ENCODE data around the gene RNF7. TPM values are rescaled to one million over a fixed set of nuclear protein-coding genes. Genes with fewer than 3 reads are reported as not detected.

Gene RNF7
- total and polyA plus RNA-seq, 2 of the 8 experiments (the other 6 are each of a cell fraction or from before 2014, with no cell fraction given): 78.4 to 113 TPM

- CTCF ChIA-PET (ENCODE audit: partially characterized antibody): interaction anchor here (0.6 to 2.6 kb wide), 7 partner anchors 11 to 173 kb away, joined by 3 to 13 read pairs (median 4); no protein-coding TSS in a partner anchor
- Histone ChIP-seq H3K23me2 (ENCODE audit: low read depth, low read length) (peaks cover 2% of the 10 kb centered on the region; the same call in 1 of the 2 replicates), H3K56ac (replicated peaks; ENCODE audit: insufficient read length, low read depth, low read length) (no peak overlapping the region), H3K9ac (replicated peaks in 1 of 4; ENCODE audit: extremely low read depth in 1 of 4, low read depth in 3 of 4, low read length in 3 of 4) (peak overlapping the region in 1 of 4 experiments; percentile 60; a peak in 1 of 7 replicates), H3K9me3 (ENCODE audit: insufficient read depth in 2 of 2, low read depth in 1 of 2, low read length in 1 of 2) (no peaks in the 10 kb centered on the region), H2BK12ac (ENCODE audit: low read depth, low read length) (no peak overlapping the region), H3K18ac (ENCODE audit: extremely low read depth, low read length) (no peak overlapping the region), H4K20me1 (replicated peaks in 1 of 2; ENCODE audit: control insufficient read depth in 1 of 2, insufficient read depth in 2 of 2, low read length in 2 of 2) (peaks cover 2 to 8% of the 10 kb centered on the region in 2 experiments), H2AFZ (ENCODE audit: low read length) (no peak overlapping the region), H2AK5ac (ENCODE audit: low read depth, low read length) (no peak overlapping the region), H3K4me2 (ENCODE audit: insufficient read depth in 1 of 2, low read depth in 2 of 2, low read length in 2 of 2) (no peak overlapping the region), H3K36me3 (ENCODE audit: control insufficient read depth in 2 of 4, insufficient read depth in 4 of 4, low read length in 3 of 4) (peaks cover 2 to 23% (median 11%) of the 10 kb centered on the region in 4 experiments; a peak in 7 of 8 replicates), H3K14ac (ENCODE audit: insufficient read length) (no peak overlapping the region), H4K8ac (ENCODE audit: extremely low read depth, insufficient read depth, low read length) (no peak overlapping the region), H3K4ac (replicated peaks; ENCODE audit: insufficient read length, low read depth, low read length) (no peak overlapping the region), H4K91ac (replicated peaks; ENCODE audit: insufficient read length, low read length) (no peak overlapping the region), H2BK5ac (ENCODE audit: low read depth, low read length) (no peak overlapping the region), H3K79me2 (ENCODE audit: control insufficient read depth in 1 of 2, insufficient read depth in 2 of 2, low read length in 2 of 2) (peaks cover 3 to 55% of the 10 kb centered on the region in 2 experiments), H4K5ac (ENCODE audit: insufficient read length, low read depth, low read length) (no peak overlapping the region), H3K79me1 (ENCODE audit: low read depth, low read length) (no peaks in the 10 kb centered on the region), H2BK120ac (replicated peaks; ENCODE audit: low read depth, low read length) (no peak overlapping the region), H3K27ac (ENCODE audit: low read depth, low read length) (no peak overlapping the region), H3K4me3 (ENCODE audit: extremely low read depth in 1 of 4, insufficient read depth in 2 of 4, low read depth in 3 of 4, low read length in 4 of 4) (no peak overlapping the region), H2BK15ac (ENCODE audit: low read length) (no peak overlapping the region), H3K23ac (ENCODE audit: insufficient read length) (no peak overlapping the region), H3K27me3 (replicated peaks in 1 of 4; ENCODE audit: control insufficient read depth in 3 of 4, extremely low read depth in 1 of 4, insufficient read depth in 3 of 4, low read length in 3 of 4) (peaks cover 0 to 2% (median 0%) of the 10 kb centered on the region in 4 experiments; a peak in 1 of 7 replicates), H2BK20ac (ENCODE audit: low read length) (no peak overlapping the region), H3K4me1 (replicated peaks in 1 of 4; ENCODE audit: control insufficient read depth in 3 of 4, insufficient read depth in 4 of 4, low read length in 3 of 4) (peaks cover 0 to 5% (median 0%) of the 10 kb centered on the region in 4 experiments; a peak in 2 of 7 replicates)
- DNase-seq (ENCODE audit: low read depth in 1 of 2, low spot score in 2 of 2) (no peak), FAIRE-seq (no peak)
- POLR2A ChIA-PET (ENCODE audit: partially characterized antibody): interaction anchor here (0.7 kb wide), 1 partner anchor 138 kb away, joined by 3 read pairs; no protein-coding TSS in a partner anchor
- no peak for TF ChIP-seq CEBPB (IDR thresholded peaks at IDR 0.05; ENCODE audit: low read depth, low read length)
Observed at GRCh38 chr3:141740349-141740748, 2.3 kb downstream of the RNF7 start.
